HepG2 (cell line): ENCODE data around the gene CDCP2. TPM values are rescaled to one million over a fixed set of nuclear protein-coding genes. Genes with fewer than 3 reads are reported as not detected.

Experiments
- ATAC-seq: fragments of 200-7000 bp; cut with Tn5 transposase; 3 replicates; pipeline ENCODE4 v1.9.1; 2020; ENCODE audit warnings: mild to moderate bottlenecking, moderate library complexity
- BruUV-seq: library from RNA; stranded (reverse); fragments of 400-500 nt; replicated peaks from 2 replicates; lab custom pipeline; 2021; lab: Mats Ljungman, UMichigan
- CTCF ChIA-PET: fragments of 300-600 bp; formaldehyde crosslinking; extraction: SDS; loops from one replicate; lab custom pipeline; 2021; ENCODE audit warnings: low total read pairs, inconsistent platforms, low intra/inter-chr PET ratio; lab: Yijun Ruan, JAX
- POLR2A ChIA-PET: fragments of 350-600 bp; sonication (Branson Sonifier 250); formaldehyde crosslinking; loops from one replicate; lab custom pipeline; 2020; ENCODE audit warnings: antibody characterized with exemption, inconsistent platforms; lab: Yijun Ruan, JAX
- DNase-seq: peaks from one replicate; pipeline ENCODE4 v3.0.0-alpha.2; 2015; ENCODE audit warnings: low spot score
- FAIRE-seq: peaks from 3 replicates; lab custom pipeline; 2011; peaks lifted over from hg19 to GRCh38; lab: Jason Lieb, UNC
- H2AFZ ChIP-seq: one replicate; pipeline ENCODE4 v1.6.1; 2011; ENCODE audit warnings: low read length, inconsistent platforms
- H3K27ac ChIP-seq: fragments of 300-600 bp; 3 replicates; pipeline ENCODE4 v1.8.0; 2011; ENCODE audit warnings: mixed run types, mild to moderate bottlenecking, mixed read lengths, low read length, inconsistent platforms; ENCODE audit not compliant: insufficient read depth; ENCODE audit errors: extremely low read length
- H3K27me3 ChIP-seq, 2 experiments: fragments of 200-600 bp in 1 of 2; 2 replicates in 1 of 2; 3 replicates in 1 of 2; pipeline versions ENCODE4 v1.6.0 to v1.8.0; 2011; ENCODE audit warnings: low read length in 2 of 2, mild to moderate bottlenecking in 2 of 2, moderate library complexity in 2 of 2, inconsistent platforms in 1 of 2; ENCODE audit not compliant: insufficient read depth in 2 of 2, control insufficient read depth in 1 of 2
- H3K36me3 ChIP-seq, 2 experiments: fragments of 200-600 bp in 1 of 2; replicated peaks in 1 of 2; 2 replicates in 1 of 2; 3 replicates in 1 of 2; pipeline versions ENCODE4 v1.5.1 to v1.8.0; 2011; ENCODE audit warnings: low read length in 2 of 2, inconsistent platforms in 1 of 2; ENCODE audit not compliant: insufficient read depth in 2 of 2, control insufficient read depth in 1 of 2
- H3K4me1 ChIP-seq: 2 replicates; pipeline ENCODE4 v1.5.1; 2012; ENCODE audit warnings: low read length, inconsistent platforms; ENCODE audit not compliant: insufficient read depth
- H3K4me2 ChIP-seq: 2 replicates; pipeline ENCODE4 v1.6.0; 2011; ENCODE audit warnings: low read depth, low read length, inconsistent platforms
- H3K4me3 ChIP-seq, 3 experiments: fragments of 200-600 bp in 1 of 3; sonication (generic), shearing (Covaris generic) in 1 of 3; replicated peaks in 1 of 3; 2 replicates each; pipeline ENCODE4 v1.5.1; 2011 to 2016; ENCODE audit warnings: low read length in 3 of 3, inconsistent platforms in 2 of 3, low read depth in 2 of 3, mild to moderate bottlenecking in 2 of 3, control low read depth in 1 of 3, mixed read lengths in 1 of 3; ENCODE audit not compliant: insufficient read depth in 1 of 3
- H3K79me2 ChIP-seq: one replicate; pipeline ENCODE4 v1.6.1; 2011; ENCODE audit warnings: low read length, inconsistent platforms; ENCODE audit not compliant: insufficient read depth
- H3K9ac ChIP-seq: 2 replicates; pipeline ENCODE4 v1.6.0; 2011; ENCODE audit warnings: mild to moderate bottlenecking, low read depth, low read length, inconsistent platforms; ENCODE audit not compliant: insufficient read depth
- H3K9me3 ChIP-seq: 2 replicates; pipeline ENCODE4 v1.5.1; 2012; ENCODE audit warnings: mild to moderate bottlenecking, low read length
- H4K20me1 ChIP-seq: 2 replicates; pipeline ENCODE4 v1.6.0; 2011; ENCODE audit warnings: inconsistent platforms, mild to moderate bottlenecking, low read length, moderate library complexity; ENCODE audit not compliant: insufficient read depth
- EHMT2 ChIP-seq: fragments of 200-600 bp; sonication (generic); IDR thresholded peaks from 2 replicates; pipeline ENCODE4 v1.7.0; 2017; ENCODE audit warnings: antibody characterized with exemption, low read depth, low read length, borderline replicate concordance
- FOXC1 ChIP-seq: sonication (generic); formaldehyde crosslinking; IDR thresholded peaks from 2 replicates; pipeline ENCODE4 v1.8.0; 2022; ENCODE audit warnings: mild to moderate bottlenecking, missing genetic modification reagents, borderline replicate concordance
- HDAC1 ChIP-seq: sonication (generic); formaldehyde crosslinking; IDR thresholded peaks from 2 replicates; pipeline ENCODE4 v1.5.1; 2020; ENCODE audit warnings: mild to moderate bottlenecking, missing genetic modification reagents
- IKZF5 ChIP-seq: IDR thresholded peaks from 2 replicates; pipeline ENCODE4 v1.6.1; 2018; ENCODE audit warnings: missing genetic modification reagents, mild to moderate bottlenecking, missing compliant biosample characterization
- KMT2A ChIP-seq: sonication (generic); formaldehyde crosslinking; IDR thresholded peaks from 2 replicates; pipeline ENCODE4 v1.4.0; 2020; ENCODE audit warnings: missing genetic modification reagents
- MTF2 ChIP-seq: sonication (generic); formaldehyde crosslinking; IDR thresholded peaks from 2 replicates; pipeline ENCODE4 v1.5.0; 2020; ENCODE audit warnings: missing genetic modification reagents, borderline replicate concordance
- NCOA5 ChIP-seq: sonication (generic); formaldehyde crosslinking; IDR thresholded peaks from 2 replicates; pipeline ENCODE4 v1.4.0; 2020; ENCODE audit warnings: missing genetic modification reagents
- RORA ChIP-seq: sonication (generic); formaldehyde crosslinking; IDR thresholded peaks from 2 replicates; pipeline ENCODE4 v1.5.0; 2020; ENCODE audit warnings: mild to moderate bottlenecking, missing genetic modification reagents, moderate library complexity
- SUZ12 ChIP-seq: fragments of 150-350 bp; IDR thresholded peaks from 2 replicates; pipeline ENCODE4 v1.6.1; 2014; ENCODE audit warnings: low read depth, low read length
- TRIM24 ChIP-seq: sonication (generic); formaldehyde crosslinking; IDR thresholded peaks from 2 replicates; pipeline ENCODE4 v1.8.0; 2022; ENCODE audit warnings: mild to moderate bottlenecking, missing genetic modification reagents
- U2AF1 ChIP-seq: fragments of 200-400 bp; formaldehyde crosslinking; optimal IDR thresholded peaks from 2 replicates; pipeline ENCODE3; 2017; ENCODE audit warnings: mild to moderate bottlenecking, low read depth, low read length
- ZNF549 ChIP-seq: sonication (generic); formaldehyde crosslinking; IDR thresholded peaks from 2 replicates; pipeline ENCODE4 v1.5.0; 2020; ENCODE audit warnings: missing genetic modification reagents
- ZNF564 ChIP-seq: sonication (generic); formaldehyde crosslinking; IDR thresholded peaks from 2 replicates; pipeline ENCODE4 v1.8.1; 2023; ENCODE audit warnings: mild to moderate bottlenecking, missing genetic modification reagents
- ZNF589 ChIP-seq: sonication (generic); formaldehyde crosslinking; conservative IDR thresholded peaks from 2 replicates; pipeline ENCODE4 v1.8.0; 2022; ENCODE audit warnings: mild to moderate bottlenecking, moderate library complexity, missing genetic modification reagents
- ZNF597 ChIP-seq: sonication (generic); formaldehyde crosslinking; IDR thresholded peaks from 2 replicates; pipeline ENCODE4 v1.5.0; 2020; ENCODE audit warnings: missing genetic modification reagents
- ZSCAN21 ChIP-seq: sonication (generic); formaldehyde crosslinking; IDR thresholded peaks from 2 replicates; pipeline ENCODE4 v1.8.0; 2022; ENCODE audit warnings: mild to moderate bottlenecking, missing genetic modification reagents, moderate library complexity, borderline replicate concordance
- ZSCAN9 ChIP-seq: IDR thresholded peaks from 2 replicates; pipeline ENCODE4 v1.6.1; 2016; ENCODE audit warnings: borderline replicate concordance
- WGBS: methylation state at CpG from one replicate; pipeline ENCODE4 v1.1.6; 2017; ENCODE audit warnings: low lambda C conversion rate; 5-methylcytosine and 5-hydroxymethylcytosine counted together
- in situ Hi-C: cut with HindIII; loops from 2 replicates; pipeline ENCODE4 v1.10.0; 2017; ENCODE audit warnings: low pct_unique_long_range_greater_than_20kb; ENCODE audit not compliant: extremely low pct_ligation_motif_present
- intact Hi-C: fragments of 100-400 bp; cut with micrococcal nuclease; formaldehyde crosslinking; loops from one replicate; pipeline ENCODE4 v1.10.0; 2022; ENCODE audit not compliant: unreplicated experiment
- polyA plus RNA-seq, 8 experiments: library from polyadenylated mRNA; depleted of rRNA in 3 of 8; stranded (reverse) in 7 of 8; unstranded in 1 of 8; fragments of >200 nt; fragmentation: Illumina TruSeq in 4 of 8; extraction: Trizol in 4 of 8; gene quantifications; 2 replicates each; pipeline versions ENCODE4 v1.2.1 to v1.2.3, GENCODE V29; 2011 to 2016; ENCODE audit warnings: low read depth in 4 of 8, missing spikeins in 1 of 8, mixed read lengths in 1 of 8; ENCODE audit not compliant: insufficient read depth in 1 of 8
- total RNA-seq, 5 experiments: library from RNA; depleted of rRNA; stranded (reverse); fragments of >200 nt; fragmentation: Illumina TruSeq; extraction: Trizol; gene quantifications; 2 replicates each; pipeline ENCODE4 v1.2.3, GENCODE V29; 2016; ENCODE audit warnings: low read depth in 1 of 5

The CDCP2 gene
- total and polyA plus RNA-seq, 2 of the 13 experiments (the other 11 are each of a cell fraction or from before 2014, with no cell fraction given), result not detected

GRCh38 chr1:54144366-54144765, 8.4 kb downstream of the CDCP2 start:
- Histone ChIP-seq H3K4me2 (no peak overlapping the region), H3K4me1 (no peaks in the 10 kb centered on the region), H3K4me3 (no peak overlapping the region), H4K20me1 (no peaks in the 10 kb centered on the region), H3K9ac (no peak overlapping the region), H2AFZ (no peak overlapping the region), H3K27me3 (peaks cover 0 to 15% of the 10 kb centered on the region in 2 experiments; a peak in 1 of 5 replicates), H3K9me3 (no peaks in the 10 kb centered on the region), H3K36me3 (no peaks in the 10 kb centered on the region)
- no peak for DNase-seq
- intact Hi-C loops (no loop called here), in situ Hi-C loops (no loop called here)
- CTCF ChIA-PET, result no interaction called here
- POLR2A ChIA-PET, result no interaction called here
- FAIRE-seq, result no peak
- WGBS, result 63% methylated on average over 3 of the region's 11 CpGs
- no peak for ATAC-seq
- no TSS peak for BruUV-seq
- TF ChIP-seq ZNF597, result no peak
- TF ChIP-seq U2AF1, result no peak
- no peak for TF ChIP-seq ZNF564 (CRISPR knock-in tag)
- no peak for TF ChIP-seq ZNF589 (CRISPR knock-in tag)
- no peak for TF ChIP-seq MTF2 (CRISPR knock-in tag)
- no peak for TF ChIP-seq NCOA5 (CRISPR knock-in tag)
- TF ChIP-seq ZSCAN9 (CRISPR knock-in tag), result no peak
- no peak for TF ChIP-seq RORA (CRISPR knock-in tag)
- no peak for TF ChIP-seq TRIM24 (CRISPR knock-in tag)
- no peak for TF ChIP-seq FOXC1 (CRISPR knock-in tag)
- no peak for TF ChIP-seq EHMT2
- TF ChIP-seq KMT2A, result no peak
- TF ChIP-seq ZSCAN21 (CRISPR knock-in tag), result no peak
- no peak for TF ChIP-seq SUZ12
- no peak for TF ChIP-seq IKZF5
- TF ChIP-seq ZNF549 (CRISPR knock-in tag), result no peak
- TF ChIP-seq HDAC1 (CRISPR knock-in tag), result no peak
- TF ChIP-seq, all 625 proteins: peak for 0
- no peaks in the 10 kb centered on the region for H3K79me2 ChIP-seq
- H3K27ac ChIP-seq, result no peak overlapping the region
